Measurements from ENCODE around the gene NTN3. TPM values are rescaled to one million over a fixed set of nuclear protein-coding genes. Genes with fewer than 3 reads are reported as not detected.

Gene NTN3
- total and polyA plus RNA-seq, 2 of the 8 experiments (the other 6 are each of a cell fraction or from before 2014, with no cell fraction given), result 0.30 to 0.34 TPM

DNA sequence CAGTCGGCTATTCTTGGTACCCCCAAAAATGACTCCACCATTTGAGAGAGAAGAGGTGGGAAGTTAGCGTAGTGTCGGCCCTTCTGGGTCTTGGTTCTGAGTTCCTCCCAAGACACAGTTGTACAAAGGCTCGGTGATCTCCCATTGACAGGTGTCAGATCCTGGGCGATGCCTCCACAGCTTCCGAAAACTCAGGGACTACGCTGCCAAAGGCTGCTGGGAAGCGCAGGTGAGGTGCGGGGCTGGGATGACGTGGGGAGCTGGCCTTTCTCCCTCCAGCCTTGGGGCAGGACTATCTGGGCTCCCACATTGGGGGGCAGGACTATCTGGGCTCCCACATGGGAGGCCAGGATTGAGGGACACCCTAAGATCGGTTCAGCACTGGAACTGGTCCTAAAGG, 31.5 kb upstream of the NTN3 start:
- Histone ChIP-seq H2BK20ac (ENCODE audit: low read length) (no peak overlapping the region), H3K4me2 (ENCODE audit: insufficient read depth in 1 of 2, low read depth in 2 of 2, low read length in 2 of 2) (no peak overlapping the region), H3K36me3 (ENCODE audit: control insufficient read depth in 2 of 4, insufficient read depth in 4 of 4, low read length in 3 of 4) (peaks cover 26 to 66% (median 50%) of the 10 kb centered on the region in 4 experiments), H3K18ac (ENCODE audit: extremely low read depth, low read length) (no peak overlapping the region), H3K23ac (ENCODE audit: insufficient read length) (no peak overlapping the region), H2BK15ac (ENCODE audit: low read length) (no peak overlapping the region), H2BK5ac (ENCODE audit: low read depth, low read length) (no peak overlapping the region), H4K91ac (replicated peaks; ENCODE audit: insufficient read length, low read length) (no peak overlapping the region), H3K14ac (ENCODE audit: insufficient read length) (no peak overlapping the region), H3K4me3 (ENCODE audit: extremely low read depth in 1 of 4, insufficient read depth in 2 of 4, low read depth in 3 of 4, low read length in 4 of 4) (no peak overlapping the region), H3K9ac (replicated peaks in 1 of 4; ENCODE audit: extremely low read depth in 1 of 4, low read depth in 3 of 4, low read length in 3 of 4) (no peak overlapping the region), H3K56ac (replicated peaks; ENCODE audit: insufficient read length, low read depth, low read length) (no peak overlapping the region), H2AK5ac (ENCODE audit: low read depth, low read length) (no peak overlapping the region), H4K5ac (ENCODE audit: insufficient read length, low read depth, low read length) (no peak overlapping the region), H3K79me2 (ENCODE audit: control insufficient read depth in 1 of 2, insufficient read depth in 2 of 2, low read length in 2 of 2) (no peaks in the 10 kb centered on the region), H4K20me1 (replicated peaks in 1 of 2; ENCODE audit: control insufficient read depth in 1 of 2, insufficient read depth in 2 of 2, low read length in 2 of 2) (peaks cover 6 to 8% of the 10 kb centered on the region in 2 experiments), H3K27ac (ENCODE audit: low read depth, low read length) (no peak overlapping the region), H2AFZ (ENCODE audit: low read length) (no peak overlapping the region), H2BK120ac (replicated peaks; ENCODE audit: low read depth, low read length) (no peak overlapping the region), H3K23me2 (ENCODE audit: low read depth, low read length) (no peaks in the 10 kb centered on the region), H3K4ac (replicated peaks; ENCODE audit: insufficient read length, low read depth, low read length) (no peak overlapping the region), H3K27me3 (replicated peaks in 1 of 4; ENCODE audit: control insufficient read depth in 3 of 4, extremely low read depth in 1 of 4, insufficient read depth in 3 of 4, low read length in 3 of 4) (no peaks in the 10 kb centered on the region), H3K9me3 (ENCODE audit: insufficient read depth in 2 of 2, low read depth in 1 of 2, low read length in 1 of 2) (no peaks in the 10 kb centered on the region), H2BK12ac (ENCODE audit: low read depth, low read length) (no peak overlapping the region), H3K79me1 (ENCODE audit: low read depth, low read length) (no peaks in the 10 kb centered on the region), H3K4me1 (replicated peaks in 1 of 4; ENCODE audit: control insufficient read depth in 3 of 4, insufficient read depth in 4 of 4, low read length in 3 of 4) (no peaks in the 10 kb centered on the region), H4K8ac (ENCODE audit: extremely low read depth, insufficient read depth, low read length) (no peak overlapping the region)
- ChIA-PET POLR2A (ENCODE audit: partially characterized antibody) (interaction anchor here (1.1 to 1.3 kb wide), 4 partner anchors 9 to 68 kb away, joined by 3 to 6 read pairs (median 3); no protein-coding TSS in a partner anchor), CTCF (ENCODE audit: partially characterized antibody) (interaction anchor here (0.9 to 2.0 kb wide), 7 partner anchors 9 to 90 kb away, joined by 3 to 8 read pairs (median 4); no protein-coding TSS in a partner anchor)
- DNase-seq (ENCODE audit: low read depth in 1 of 2, low spot score in 2 of 2) (no peak), FAIRE-seq (no peak)
- TF ChIP-seq SIN3A (conservative IDR thresholded peaks at IDR 0.05 in 1 of 2, IDR thresholded peaks at IDR 0.05 in 1 of 2; ENCODE audit: low read depth in 1 of 2, low read length in 2 of 2), result no peak
- TF ChIP-seq SAP30 (IDR thresholded peaks at IDR 0.05; ENCODE audit: insufficient read depth, insufficient replicate concordance, low read length), result no peak
- no peak for TF ChIP-seq POLR2AphosphoS5 (IDR thresholded peaks at IDR 0.05; ENCODE audit: low read depth, low read length)
- TF ChIP-seq NRF1 (IDR thresholded peaks at IDR 0.05; ENCODE audit: low read depth, low read length), result no peak
- TF ChIP-seq RAD21 (IDR thresholded peaks at IDR 0.05 in 1 of 2, conservative IDR thresholded peaks at IDR 0.05 in 1 of 2; ENCODE audit: low read depth in 2 of 2, low read length in 2 of 2), result no peak
- TF ChIP-seq SP1 (IDR thresholded peaks at IDR 0.05; ENCODE audit: low read depth, low read length), result no peak
- TF ChIP-seq CBX8 (IDR thresholded peaks at IDR 0.05; ENCODE audit: borderline replicate concordance, low read depth, low read length), result no peak
- TF ChIP-seq, protein P1, sequence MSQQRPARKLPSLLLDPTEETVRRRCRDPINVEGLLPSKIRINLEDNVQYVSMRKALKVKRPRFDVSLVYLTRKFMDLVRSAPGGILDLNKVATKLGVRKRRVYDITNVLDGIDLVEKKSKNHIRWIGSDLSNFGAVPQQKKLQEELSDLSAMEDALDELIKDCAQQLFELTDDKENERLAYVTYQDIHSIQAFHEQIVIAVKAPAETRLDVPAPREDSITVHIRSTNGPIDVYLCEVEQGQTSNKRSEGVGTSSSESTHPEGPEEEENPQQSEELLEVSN (IDR thresholded peaks at IDR 0.05), result no peak
- TF ChIP-seq KDM5A (IDR thresholded peaks at IDR 0.05; ENCODE audit: low read length), result no peak
- no peak for TF ChIP-seq CHD1 (IDR thresholded peaks at IDR 0.05; ENCODE audit: low read depth, low read length)
- TF ChIP-seq SP2 (IDR thresholded peaks at IDR 0.05; ENCODE audit: low read length), result no peak
- no peak for TF ChIP-seq TBP (IDR thresholded peaks at IDR 0.05; ENCODE audit: low read depth, low read length)
- no peak for TF ChIP-seq KDM4A (IDR thresholded peaks at IDR 0.05; ENCODE audit: low read depth, low read length, severe bottlenecking)
- no peak for TF ChIP-seq POU5F1 (IDR thresholded peaks at IDR 0.05; ENCODE audit: low read depth, low read length)
- WGBS, 2 experiments (ENCODE audit: extremely low coverage in 1 of 2, insufficient coverage in 1 of 2, insufficient read length in 1 of 2, insufficient replicate concordance in 2 of 2, low coverage in 1 of 2, low lambda C conversion rate in 2 of 2, missing lambda C conversion rate in 1 of 2), result 98% methylated on average over 9 of the region's 11 CpGs; no CpG with 5 or more reads in 1 of the 2 experiments
